GM12891 (cell line): ENCODE data around the gene GINS2. TPM values are rescaled to one million over a fixed set of nuclear protein-coding genes. Genes with fewer than 3 reads are reported as not detected.
A peak's percentile ranks its signal among the peaks of the same experiment; 100 is the strongest.

Experiments used
- DNase-seq: peaks from one replicate; pipeline ENCODE4 v3.0.0; 2011; ENCODE audit warnings: low spot score; ENCODE audit not compliant: insufficient read length
- FAIRE-seq: peaks from 2 replicates; lab custom pipeline; 2011; peaks lifted over from hg19 to GRCh38; lab: Jason Lieb, UNC
- PAX5 ChIP-seq: IDR thresholded peaks from 2 replicates; pipeline ENCODE4 v1.6.1; 2011; ENCODE audit warnings: low read length, moderate library complexity, mild to moderate bottlenecking; ENCODE audit not compliant: insufficient read depth, severe bottlenecking
- POLR2A ChIP-seq: IDR thresholded peaks from 2 replicates; pipeline ENCODE4 v1.6.1; 2011; ENCODE audit warnings: low read depth, low read length, control low read depth
- POLR2AphosphoS5 ChIP-seq: IDR thresholded peaks from 2 replicates; pipeline ENCODE4 v1.6.1; 2011; ENCODE audit warnings: low read depth, low read length, control low read depth
- POU2F2 ChIP-seq: IDR thresholded peaks from 2 replicates; pipeline ENCODE4 v1.6.1; 2011; ENCODE audit warnings: low read depth, mild to moderate bottlenecking, control low read depth, low read length, moderate library complexity
- SPI1 ChIP-seq: IDR thresholded peaks from 2 replicates; pipeline ENCODE4 v1.6.1; 2011; ENCODE audit warnings: low read depth, low read length, control low read depth
- TAF1 ChIP-seq: IDR thresholded peaks from 2 replicates; pipeline ENCODE4 v1.6.1; 2011; ENCODE audit warnings: low read depth, low read length, control low read depth
- polyA plus RNA-seq: library from polyadenylated mRNA; unstranded; fragments of >200 nt; gene quantifications from one replicate; pipeline ENCODE4 v1.2.1, GENCODE V29; 2012; ENCODE audit warnings: low read depth, missing spikeins, inconsistent platforms; ENCODE audit not compliant: missing spikeins

Gene GINS2
- polyA plus RNA-seq = 21.0 TPM

- TF ChIP-seq POLR2AphosphoS5 (no peak), POLR2A (peak; percentile 48; the same call in 1 of the 2 replicates)
- DNase-seq = peak; percentile 100
- FAIRE-seq = peak; percentile 83
These were observed at the start of gene GINS2 for GRCh38 chr16:85688586-85689284. GINS2 (minus strand) TSS chr16:85688954; CDS start chr16:85688898, 56 bp downstream.

GRCh38 chr16:85736921-85737320 lies 48.2 kb upstream of the GINS2 start:
- FAIRE-seq (no peak), DNase-seq (no peak)
- no peak for TF ChIP-seq POLR2A
- peak; percentile 42; the same call in 1 of the 2 replicates for TF ChIP-seq SPI1
- TF ChIP-seq POU2F2 = no peak
- no peak for TF ChIP-seq TAF1
- TF ChIP-seq PAX5 = no peak

GRCh38 chr16:85735946-85736345 lies 47.2 kb upstream of the GINS2 start:
- TF ChIP-seq PAX5 (no peak), POLR2A (no peak), TAF1 (no peak), SPI1 (no peak), POU2F2 (no peak), POLR2AphosphoS5 (no peak)
- DNase-seq (no peak), FAIRE-seq (no peak)

- TF ChIP-seq POU2F2 (no peak), POLR2A (no peak), POLR2AphosphoS5 (no peak), PAX5 (peak; percentile 9), TAF1 (no peak), SPI1 (peak; percentile 28; the same call in 1 of the 2 replicates)
- FAIRE-seq (peak; percentile 70), DNase-seq (peak; percentile 66)
These were observed 46.5 kb upstream of the GINS2 start for GRCh38 chr16:85735225-85735635.

GRCh38 chr16:85734311-85735017 lies 45.7 kb upstream of the GINS2 start:
- FAIRE-seq = peak; percentile 28
- TF ChIP-seq POLR2AphosphoS5 (no peak), SPI1 (no peak), TAF1 (no peak), POU2F2 (no peak)

GRCh38 chr16:85733839-85734170 lies 45.1 kb upstream of the GINS2 start:
- DNase-seq (no peak), FAIRE-seq (no peak)
- no peak for TF ChIP-seq POLR2A
- no peak for TF ChIP-seq POLR2AphosphoS5
- TF ChIP-seq PAX5 = no peak
- TF ChIP-seq TAF1 = no peak
- TF ChIP-seq POU2F2 = no peak
- TF ChIP-seq SPI1 = no peak

More at GRCh38 chr16:85734311-85735017, 45.7 kb upstream of the GINS2 start:
- DNase-seq = no peak

- no peak for DNase-seq
- FAIRE-seq = peak; percentile 31
- TF ChIP-seq SPI1 (no peak), TAF1 (no peak), POLR2AphosphoS5 (no peak), POLR2A (no peak), POU2F2 (no peak), PAX5 (no peak)
These were observed 44.5 kb upstream of the GINS2 start for GRCh38 chr16:85733155-85733838.

GRCh38 chr16:85731179-85731578 lies 42.4 kb upstream of the GINS2 start:
- TF ChIP-seq POLR2AphosphoS5 = no peak
- TF ChIP-seq POLR2A = no peak
- no peak for TF ChIP-seq PAX5
- no peak for TF ChIP-seq TAF1
- TF ChIP-seq POU2F2 = no peak
- TF ChIP-seq SPI1 = no peak
- FAIRE-seq = no peak
- no peak for DNase-seq

- TF ChIP-seq SPI1 (no peak), TAF1 (no peak), POU2F2 (no peak), POLR2A (no peak), PAX5 (no peak), POLR2AphosphoS5 (no peak)
- DNase-seq (no peak), FAIRE-seq (no peak)
These were observed 41.4 kb upstream of the GINS2 start for GRCh38 chr16:85730186-85730465.
